ENCODE data around the gene ZNF32. TPM values are rescaled to one million over a fixed set of nuclear protein-coding genes. Genes with fewer than 3 reads are reported as not detected.

ZNF32 gene, protein sequence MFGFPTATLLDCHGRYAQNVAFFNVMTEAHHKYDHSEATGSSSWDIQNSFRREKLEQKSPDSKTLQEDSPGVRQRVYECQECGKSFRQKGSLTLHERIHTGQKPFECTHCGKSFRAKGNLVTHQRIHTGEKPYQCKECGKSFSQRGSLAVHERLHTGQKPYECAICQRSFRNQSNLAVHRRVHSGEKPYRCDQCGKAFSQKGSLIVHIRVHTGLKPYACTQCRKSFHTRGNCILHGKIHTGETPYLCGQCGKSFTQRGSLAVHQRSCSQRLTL
- total RNA-seq (2021) (23.9 to 25.7 TPM (median 25.4 TPM) in 3 replicates), Bru-seq, nascent RNA (percentile 85 among the genes with signal in this experiment)
- long read RNA-seq, experiment 1, transcript ZNF32-201 (3 exons, 1,137 nt), result major isoform, 16 of 48 reads
- long read RNA-seq, experiment 1, transcript ZNF32-202 (3 exons, 1,201 nt), result minor isoform, 7 of 48 reads
- long read RNA-seq, experiment 1, partial matches to known transcripts, result 11 of 48 reads
- long read RNA-seq, experiment 1, other reads (novel, unspliced or antisense), result 12 of 48 reads
- long read RNA-seq, experiment 2, transcript ZNF32-202 (3 exons, 1,201 nt), result minor isoform, 5 of 51 reads
- long read RNA-seq, experiment 2, transcript ZNF32-201 (3 exons, 1,137 nt), result major isoform, 13 of 51 reads
- long read RNA-seq, experiment 2, partial matches to known transcripts, result 11 of 51 reads
- long read RNA-seq, experiment 2, other reads (novel, unspliced or antisense), result 22 of 51 reads
- long read RNA-seq, experiment 3, transcript ZNF32-201 (3 exons, 1,137 nt), result major isoform, 17 of 37 reads
- long read RNA-seq, experiment 3, partial matches to known transcripts, result 3 of 37 reads
- long read RNA-seq, experiment 3, other reads (novel, unspliced or antisense), result 14 of 37 reads

DNA sequence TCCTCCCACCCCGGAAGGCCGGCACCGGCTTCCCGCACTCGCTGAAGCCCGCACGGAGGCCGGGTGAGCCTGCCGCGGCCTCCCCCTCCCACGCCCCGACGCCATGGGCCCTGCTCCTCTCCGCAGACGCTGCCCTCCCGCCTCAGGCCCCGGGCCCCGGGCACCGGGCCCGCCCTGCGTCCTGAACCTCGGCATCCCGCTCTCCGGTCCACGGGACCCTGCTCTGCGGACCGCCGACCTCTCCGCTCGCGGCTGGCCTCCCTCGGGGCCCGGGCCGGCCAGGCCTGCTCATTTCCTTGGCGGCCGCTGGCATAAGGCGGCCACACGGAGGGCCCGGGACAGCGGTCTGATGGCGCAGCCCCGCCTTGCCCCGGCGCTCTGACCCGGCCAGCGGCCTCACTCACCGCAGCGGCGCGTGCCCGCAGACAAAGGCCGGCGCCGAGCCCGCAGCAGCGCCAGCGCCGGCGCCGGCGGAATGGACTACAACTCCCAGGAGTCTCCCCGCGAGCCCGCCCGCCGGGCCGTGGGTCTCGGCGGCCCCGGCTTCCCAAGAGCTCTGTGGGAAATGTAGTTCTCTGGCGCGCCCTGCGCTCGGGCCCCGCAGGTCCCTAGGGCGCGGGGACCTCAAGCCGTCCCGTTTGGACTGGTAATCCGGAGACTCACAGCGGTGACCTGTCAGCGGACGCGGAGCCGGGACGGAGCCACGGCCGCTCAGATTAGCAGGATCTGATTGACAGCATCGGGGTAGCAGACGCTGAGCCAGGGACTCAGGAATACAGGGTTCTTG is at the start of gene ZNF32:
TSS of gene ZNF32 (minus strand) at position 484 of the 787 bp plus-strand sequence. CDS start 2,748 bp downstream, outside the sequence.
- peaks cover 39% of the 10 kb centered on the region for H3K36me3 Mint-ChIP-seq
- H3K4me3 Mint-ChIP-seq, result peak within 1 kb of the TSS; percentile 91
- ChIA-PET POLR2A (no interaction called here), CTCF (interaction anchor here (0.6 to 1.9 kb wide), 5 partner anchors 22 to 624 kb away, joined by 3 to 6 read pairs (median 4); no protein-coding TSS in a partner anchor)
- peaks cover 24% of the 10 kb centered on the region for H3K4me1 Mint-ChIP-seq
- ATAC-seq, result peak; percentile 93
- DNase-seq (ENCODE audit: low spot score), result peak; percentile 84
- peaks cover 35% of the 10 kb centered on the region for H3K9me3 Mint-ChIP-seq
- peaks cover 50% of the 10 kb centered on the region for H3K27me3 Mint-ChIP-seq (ENCODE audit: low read depth)
- H3K27ac Mint-ChIP-seq, result peak within 1 kb of the TSS; percentile 74; the same call in 1 of the 2 replicates
- TF ChIP-seq JUN (CRISPR knock-in tag; IDR thresholded peaks at IDR 0.05) (peak; percentile 65; the same call in 1 of the 2 replicates), FOXP1 (CRISPR knock-in tag; IDR thresholded peaks at IDR 0.05; ENCODE audit: borderline replicate concordance) (peak; percentile 74), ELF4 (CRISPR knock-in tag; IDR thresholded peaks at IDR 0.05; ENCODE audit: low read depth) (0 out of 2 replicates have a peak, but pooled peaks have one; percentile 63), ZNF416 (CRISPR knock-in tag; IDR thresholded peaks at IDR 0.05) (no peak), NFE2L1 (CRISPR knock-in tag; IDR thresholded peaks at IDR 0.05) (peak; percentile 39; the same call in 1 of the 2 replicates), FOXK1 (CRISPR knock-in tag; IDR thresholded peaks at IDR 0.05) (peak; percentile 72; the same call in 1 of the 2 replicates), SP1 (CRISPR knock-in tag; conservative IDR thresholded peaks at IDR 0.05) (peak; percentile 31; the same call in 1 of the 2 replicates), ZNF232 (CRISPR knock-in tag; IDR thresholded peaks at IDR 0.05) (peak; percentile 47; the same call in 1 of the 2 replicates), CREM (CRISPR knock-in tag; IDR thresholded peaks at IDR 0.05) (peak; percentile 54; the same call in 1 of the 2 replicates), NR2C2 (CRISPR knock-in tag; IDR thresholded peaks at IDR 0.05) (no peak), TP53 (CRISPR knock-in tag; IDR thresholded peaks at IDR 0.05) (no peak), ZNF317 (CRISPR knock-in tag; IDR thresholded peaks at IDR 0.05; ENCODE audit: borderline replicate concordance, low read depth) (peak; percentile 47; the same call in 1 of the 2 replicates), SMAD3 (CRISPR knock-in tag; IDR thresholded peaks at IDR 0.05; ENCODE audit: borderline replicate concordance) (peak; percentile 57; the same call in 1 of the 2 replicates), ZBTB21 (CRISPR knock-in tag; IDR thresholded peaks at IDR 0.05; ENCODE audit: borderline replicate concordance) (no peak), ZNF121 (CRISPR knock-in tag; IDR thresholded peaks at IDR 0.05) (no peak), ATF1 (CRISPR knock-in tag; IDR thresholded peaks at IDR 0.05) (0 out of 2 replicates have a peak, but pooled peaks have one; percentile 56)
- TF ChIP-seq, protein P1, sequence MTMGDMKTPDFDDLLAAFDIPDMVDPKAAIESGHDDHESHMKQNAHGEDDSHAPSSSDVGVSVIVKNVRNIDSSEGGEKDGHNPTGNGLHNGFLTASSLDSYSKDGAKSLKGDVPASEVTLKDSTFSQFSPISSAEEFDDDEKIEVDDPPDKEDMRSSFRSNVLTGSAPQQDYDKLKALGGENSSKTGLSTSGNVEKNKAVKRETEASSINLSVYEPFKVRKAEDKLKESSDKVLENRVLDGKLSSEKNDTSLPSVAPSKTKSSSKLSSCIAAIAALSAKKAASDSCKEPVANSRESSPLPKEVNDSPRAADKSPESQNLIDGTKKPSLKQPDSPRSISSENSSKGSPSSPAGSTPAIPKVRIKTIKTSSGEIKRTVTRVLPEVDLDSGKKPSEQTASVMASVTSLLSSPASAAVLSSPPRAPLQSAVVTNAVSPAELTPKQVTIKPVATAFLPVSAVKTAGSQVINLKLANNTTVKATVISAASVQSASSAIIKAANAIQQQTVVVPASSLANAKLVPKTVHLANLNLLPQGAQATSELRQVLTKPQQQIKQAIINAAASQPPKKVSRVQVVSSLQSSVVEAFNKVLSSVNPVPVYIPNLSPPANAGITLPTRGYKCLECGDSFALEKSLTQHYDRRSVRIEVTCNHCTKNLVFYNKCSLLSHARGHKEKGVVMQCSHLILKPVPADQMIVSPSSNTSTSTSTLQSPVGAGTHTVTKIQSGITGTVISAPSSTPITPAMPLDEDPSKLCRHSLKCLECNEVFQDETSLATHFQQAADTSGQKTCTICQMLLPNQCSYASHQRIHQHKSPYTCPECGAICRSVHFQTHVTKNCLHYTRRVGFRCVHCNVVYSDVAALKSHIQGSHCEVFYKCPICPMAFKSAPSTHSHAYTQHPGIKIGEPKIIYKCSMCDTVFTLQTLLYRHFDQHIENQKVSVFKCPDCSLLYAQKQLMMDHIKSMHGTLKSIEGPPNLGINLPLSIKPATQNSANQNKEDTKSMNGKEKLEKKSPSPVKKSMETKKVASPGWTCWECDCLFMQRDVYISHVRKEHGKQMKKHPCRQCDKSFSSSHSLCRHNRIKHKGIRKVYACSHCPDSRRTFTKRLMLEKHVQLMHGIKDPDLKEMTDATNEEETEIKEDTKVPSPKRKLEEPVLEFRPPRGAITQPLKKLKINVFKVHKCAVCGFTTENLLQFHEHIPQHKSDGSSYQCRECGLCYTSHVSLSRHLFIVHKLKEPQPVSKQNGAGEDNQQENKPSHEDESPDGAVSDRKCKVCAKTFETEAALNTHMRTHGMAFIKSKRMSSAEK (CRISPR knock-in tag; IDR thresholded peaks at IDR 0.05; ENCODE audit: borderline replicate concordance), result no peak
- TF ChIP-seq, protein P2, sequence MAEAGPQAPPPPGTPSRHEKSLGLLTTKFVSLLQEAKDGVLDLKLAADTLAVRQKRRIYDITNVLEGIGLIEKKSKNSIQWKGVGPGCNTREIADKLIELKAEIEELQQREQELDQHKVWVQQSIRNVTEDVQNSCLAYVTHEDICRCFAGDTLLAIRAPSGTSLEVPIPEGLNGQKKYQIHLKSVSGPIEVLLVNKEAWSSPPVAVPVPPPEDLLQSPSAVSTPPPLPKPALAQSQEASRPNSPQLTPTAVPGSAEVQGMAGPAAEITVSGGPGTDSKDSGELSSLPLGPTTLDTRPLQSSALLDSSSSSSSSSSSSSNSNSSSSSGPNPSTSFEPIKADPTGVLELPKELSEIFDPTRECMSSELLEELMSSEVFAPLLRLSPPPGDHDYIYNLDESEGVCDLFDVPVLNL (CRISPR knock-in tag; IDR thresholded peaks at IDR 0.05; ENCODE audit: borderline replicate concordance, low read depth), result peak; percentile 54; the same call in 1 of the 2 replicates
- TF ChIP-seq, protein P3, sequence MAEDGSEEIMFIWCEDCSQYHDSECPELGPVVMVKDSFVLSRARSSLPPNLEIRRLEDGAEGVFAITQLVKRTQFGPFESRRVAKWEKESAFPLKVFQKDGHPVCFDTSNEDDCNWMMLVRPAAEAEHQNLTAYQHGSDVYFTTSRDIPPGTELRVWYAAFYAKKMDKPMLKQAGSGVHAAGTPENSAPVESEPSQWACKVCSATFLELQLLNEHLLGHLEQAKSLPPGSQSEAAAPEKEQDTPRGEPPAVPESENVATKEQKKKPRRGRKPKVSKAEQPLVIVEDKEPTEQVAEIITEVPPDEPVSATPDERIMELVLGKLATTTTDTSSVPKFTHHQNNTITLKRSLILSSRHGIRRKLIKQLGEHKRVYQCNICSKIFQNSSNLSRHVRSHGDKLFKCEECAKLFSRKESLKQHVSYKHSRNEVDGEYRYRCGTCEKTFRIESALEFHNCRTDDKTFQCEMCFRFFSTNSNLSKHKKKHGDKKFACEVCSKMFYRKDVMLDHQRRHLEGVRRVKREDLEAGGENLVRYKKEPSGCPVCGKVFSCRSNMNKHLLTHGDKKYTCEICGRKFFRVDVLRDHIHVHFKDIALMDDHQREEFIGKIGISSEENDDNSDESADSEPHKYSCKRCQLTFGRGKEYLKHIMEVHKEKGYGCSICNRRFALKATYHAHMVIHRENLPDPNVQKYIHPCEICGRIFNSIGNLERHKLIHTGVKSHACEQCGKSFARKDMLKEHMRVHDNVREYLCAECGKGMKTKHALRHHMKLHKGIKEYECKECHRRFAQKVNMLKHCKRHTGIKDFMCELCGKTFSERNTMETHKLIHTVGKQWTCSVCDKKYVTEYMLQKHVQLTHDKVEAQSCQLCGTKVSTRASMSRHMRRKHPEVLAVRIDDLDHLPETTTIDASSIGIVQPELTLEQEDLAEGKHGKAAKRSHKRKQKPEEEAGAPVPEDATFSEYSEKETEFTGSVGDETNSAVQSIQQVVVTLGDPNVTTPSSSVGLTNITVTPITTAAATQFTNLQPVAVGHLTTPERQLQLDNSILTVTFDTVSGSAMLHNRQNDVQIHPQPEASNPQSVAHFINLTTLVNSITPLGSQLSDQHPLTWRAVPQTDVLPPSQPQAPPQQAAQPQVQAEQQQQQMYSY (CRISPR knock-in tag; IDR thresholded peaks at IDR 0.05), result 0 out of 2 replicates have a peak, but pooled peaks have one; percentile 24
- TF ChIP-seq, protein P4, sequence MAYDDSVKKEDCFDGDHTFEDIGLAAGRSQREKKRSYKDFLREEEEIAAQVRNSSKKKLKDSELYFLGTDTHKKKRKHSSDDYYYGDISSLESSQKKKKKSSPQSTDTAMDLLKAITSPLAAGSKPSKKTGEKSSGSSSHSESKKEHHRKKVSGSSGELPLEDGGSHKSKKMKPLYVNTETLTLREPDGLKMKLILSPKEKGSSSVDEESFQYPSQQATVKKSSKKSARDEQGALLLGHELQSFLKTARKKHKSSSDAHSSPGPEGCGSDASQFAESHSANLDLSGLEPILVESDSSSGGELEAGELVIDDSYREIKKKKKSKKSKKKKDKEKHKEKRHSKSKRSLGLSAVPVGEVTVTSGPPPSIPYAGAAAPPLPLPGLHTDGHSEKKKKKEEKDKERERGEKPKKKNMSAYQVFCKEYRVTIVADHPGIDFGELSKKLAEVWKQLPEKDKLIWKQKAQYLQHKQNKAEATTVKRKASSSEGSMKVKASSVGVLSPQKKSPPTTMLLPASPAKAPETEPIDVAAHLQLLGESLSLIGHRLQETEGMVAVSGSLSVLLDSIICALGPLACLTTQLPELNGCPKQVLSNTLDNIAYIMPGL (CRISPR knock-in tag; IDR thresholded peaks at IDR 0.05), result peak; percentile 87
- TF ChIP-seq, protein P5, sequence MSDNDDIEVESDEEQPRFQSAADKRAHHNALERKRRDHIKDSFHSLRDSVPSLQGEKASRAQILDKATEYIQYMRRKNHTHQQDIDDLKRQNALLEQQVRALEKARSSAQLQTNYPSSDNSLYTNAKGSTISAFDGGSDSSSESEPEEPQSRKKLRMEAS (CRISPR knock-in tag; IDR thresholded peaks at IDR 0.05), result peak; percentile 61; the same call in 1 of the 2 replicates

Measured in WTC11 (cell line).